Measurements from ENCODE around the gene KCNG3.

KCNG3 gene

GRCh38 chr2:42503291-42503690, 9.5 kb upstream of the KCNG3 start:
- no peak for TF ChIP-seq CTCF (IDR thresholded peaks at IDR 0.05; ENCODE audit: insufficient read depth, low read depth, low read length, missing control alignments)
- DNase-seq (ENCODE audit: low read depth) = peak; percentile 15
- no peak overlapping the region for H3K4me3 ChIP-seq (ENCODE audit: low read length)

GRCh38 chr2:42498497-42498896, 4.7 kb upstream of the KCNG3 start:
- no peak overlapping the region for H3K4me3 ChIP-seq (ENCODE audit: low read length)
- no peak for TF ChIP-seq CTCF (IDR thresholded peaks at IDR 0.05; ENCODE audit: insufficient read depth, low read depth, low read length, missing control alignments)
- DNase-seq (ENCODE audit: low read depth) = no peak

- H3K4me3 ChIP-seq (ENCODE audit: low read length) = no peak overlapping the region
- no peak for DNase-seq (ENCODE audit: low read depth)
- TF ChIP-seq CTCF (IDR thresholded peaks at IDR 0.05; ENCODE audit: insufficient read depth, low read depth, low read length, missing control alignments) = no peak
These were observed 1.8 kb upstream of the KCNG3 start for GRCh38 chr2:42495611-42496010.

DNA sequence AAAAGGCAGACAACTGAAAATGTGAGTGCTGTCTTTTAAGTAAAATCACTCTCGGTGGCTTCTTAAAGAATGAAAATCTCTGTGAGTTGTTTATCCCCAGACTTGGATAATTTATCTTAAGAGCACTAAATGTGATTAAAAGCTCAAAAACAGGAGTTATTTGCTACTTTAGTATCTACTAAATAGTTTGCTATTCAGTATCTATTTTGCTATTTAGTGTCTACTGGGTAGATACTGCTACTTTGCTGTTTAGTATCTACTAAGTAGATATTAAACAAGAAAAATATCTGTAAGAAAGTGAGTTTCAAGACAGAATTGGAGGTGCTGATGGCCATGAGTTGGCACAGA, 1.4 kb upstream of the KCNG3 start:
- TF ChIP-seq CTCF (IDR thresholded peaks at IDR 0.05; ENCODE audit: insufficient read depth, low read depth, low read length, missing control alignments) = no peak
- DNase-seq (ENCODE audit: low read depth) = no peak
- no peak overlapping the region for H3K4me3 ChIP-seq (ENCODE audit: low read length)

DNA sequence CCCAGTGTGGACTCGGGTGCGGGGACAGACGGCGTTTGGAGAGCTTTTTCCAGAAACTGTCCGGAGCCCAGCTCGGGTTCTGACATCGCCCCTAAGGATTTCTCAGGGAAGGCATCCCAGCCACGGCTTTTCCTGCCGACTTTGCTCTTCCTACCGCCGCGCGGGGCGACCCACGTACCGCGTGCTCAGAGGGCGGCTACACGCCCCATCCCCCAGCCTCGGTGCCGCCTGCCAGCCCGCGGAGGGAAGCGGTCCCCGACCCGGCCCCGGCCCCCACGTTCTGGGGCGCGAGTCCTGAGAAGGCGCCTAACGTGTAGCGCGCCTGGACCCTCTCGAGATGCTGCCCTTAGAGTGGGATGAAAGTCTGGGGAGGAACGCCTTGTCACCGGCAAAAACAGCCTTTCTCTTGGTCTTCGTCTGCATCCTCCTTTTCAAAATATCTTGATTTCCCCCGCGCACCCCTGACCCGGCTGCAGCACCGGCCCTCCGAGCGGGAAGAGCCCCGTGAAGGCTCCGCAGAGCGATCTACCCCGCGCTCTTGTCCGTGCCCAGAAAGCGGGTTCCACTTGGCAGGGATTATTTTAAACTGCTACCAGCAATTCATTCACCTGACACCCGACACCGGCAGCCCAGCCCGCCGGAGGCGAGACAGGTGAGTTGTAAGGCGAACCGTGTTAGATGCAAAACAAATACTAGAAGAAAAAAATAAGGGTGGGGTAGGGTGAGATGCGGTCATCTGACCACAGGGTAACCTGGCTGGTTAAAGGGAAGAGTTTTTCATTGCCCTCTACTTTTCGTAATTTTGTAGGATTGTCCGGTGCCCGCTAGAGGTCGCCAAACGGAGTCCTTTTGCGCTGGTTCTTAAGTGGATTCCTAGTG, 812 bp upstream of the KCNG3 start:
- TF ChIP-seq CTCF (IDR thresholded peaks at IDR 0.05; ENCODE audit: insufficient read depth, low read depth, low read length, missing control alignments) = peak; percentile 90
- peak; percentile 82 for DNase-seq (ENCODE audit: low read depth)
- H3K4me3 ChIP-seq (ENCODE audit: low read length) = peak overlapping the region; percentile 42

- peak; percentile 3 for DNase-seq (ENCODE audit: low read depth)
- H3K4me3 ChIP-seq (ENCODE audit: low read length) = no peak overlapping the region
- TF ChIP-seq CTCF (IDR thresholded peaks at IDR 0.05; ENCODE audit: insufficient read depth, low read depth, low read length, missing control alignments) = no peak
These were observed 903 bp downstream of the KCNG3 start for GRCh38 chr2:42492691-42493467.

Measured in epithelial cell of esophagus (primary cell).